ENCODE measurements around the gene TFF2.
A peak's percentile ranks its signal among the peaks of the same experiment; 100 is the strongest.

TFF2 gene

GRCh38 chr21:42347601-42348327 is 3.0 kb downstream of the TFF2 start:
- DNase-seq (ENCODE audit: low read depth in 2 of 3, low spot score in 1 of 3), result no peak

- DNase-seq (ENCODE audit: low read depth in 2 of 3, low spot score in 1 of 3), result no peak
These were observed 3.8 kb downstream of the TFF2 start for GRCh38 chr21:42346866-42347600.

GRCh38 chr21:42346441-42346840 is 4.4 kb downstream of the TFF2 start:
- no peak for DNase-seq (ENCODE audit: low read depth in 2 of 3, low spot score in 1 of 3)

- DNase-seq (ENCODE audit: low read depth in 2 of 3, low spot score in 1 of 3), result no peak
These were observed 6.2 kb downstream of the TFF2 start for GRCh38 chr21:42344631-42345030.

- no peak for DNase-seq (ENCODE audit: low read depth in 2 of 3, low spot score in 1 of 3)
These were observed 6.8 kb downstream of the TFF2 start for GRCh38 chr21:42343963-42344510.

- no peak for DNase-seq (ENCODE audit: low read depth in 2 of 3, low spot score in 1 of 3)
These were observed 7.2 kb downstream of the TFF2 start for GRCh38 chr21:42343556-42343955.

- no peak for DNase-seq (ENCODE audit: low read depth in 2 of 3, low spot score in 1 of 3)
These were observed 7.7 kb downstream of the TFF2 start for GRCh38 chr21:42343101-42343500.

GRCh38 chr21:42341776-42342542 is 8.8 kb downstream of the TFF2 start:
- no peak for DNase-seq (ENCODE audit: low read depth in 2 of 3, low spot score in 1 of 3)

GRCh38 chr21:42340187-42341050 is 10.4 kb downstream of the TFF2 start:
- DNase-seq (ENCODE audit: low read depth in 2 of 3, low spot score in 1 of 3), result no peak

GRCh38 chr21:42338729-42339715 is 11.8 kb downstream of the TFF2 start:
- peak in 1 of 3 donors; percentile 9 for DNase-seq (ENCODE audit: low read depth in 2 of 3, low spot score in 1 of 3)

GRCh38 chr21:42337830-42338728 is 12.7 kb downstream of the TFF2 start:
- DNase-seq (ENCODE audit: low read depth in 2 of 3, low spot score in 1 of 3), result peak; percentile 69 to 76 (median 71)

- DNase-seq (ENCODE audit: low read depth in 2 of 3, low spot score in 1 of 3), result no peak
These were observed 13.5 kb downstream of the TFF2 start for GRCh38 chr21:42337276-42337675.

- DNase-seq (ENCODE audit: low read depth in 2 of 3, low spot score in 1 of 3), result no peak
These were observed 14.7 kb downstream of the TFF2 start for GRCh38 chr21:42336054-42336453.

- DNase-seq (ENCODE audit: low read depth in 2 of 3, low spot score in 1 of 3), result no peak
These were observed 18.1 kb downstream of the TFF2 start for GRCh38 chr21:42332557-42333317.

GRCh38 chr21:42331660-42332059 is 19.1 kb downstream of the TFF2 start:
- DNase-seq (ENCODE audit: low read depth in 2 of 3, low spot score in 1 of 3), result no peak

- no peak for DNase-seq (ENCODE audit: low read depth in 2 of 3, low spot score in 1 of 3)
These were observed 20.1 kb downstream of the TFF2 start for GRCh38 chr21:42330380-42331371.
